Lower leg skin (tissue), 3 donors: ENCODE measurements around the gene AKT2.

Experiments used
- POLR2A ChIP-seq, 2 donors: fragments of 450-650 bp; IDR thresholded peaks; one replicate each; pipeline ENCODE4 v1.6.1; 2016 to 2017; ENCODE audit warnings: antibody characterized with exemption in 2 of 2, mild to moderate bottlenecking in 1 of 2, moderate library complexity in 1 of 2
- TF ChIP-seq, protein P1 (sequence below), 3 donors: fragments of 450-650 bp; IDR thresholded peaks; one replicate each; pipeline ENCODE4 v1.5.1; 2016; ENCODE audit warnings: antibody characterized with exemption in 3 of 3, mild to moderate bottlenecking in 3 of 3, moderate library complexity in 2 of 3

DNA sequence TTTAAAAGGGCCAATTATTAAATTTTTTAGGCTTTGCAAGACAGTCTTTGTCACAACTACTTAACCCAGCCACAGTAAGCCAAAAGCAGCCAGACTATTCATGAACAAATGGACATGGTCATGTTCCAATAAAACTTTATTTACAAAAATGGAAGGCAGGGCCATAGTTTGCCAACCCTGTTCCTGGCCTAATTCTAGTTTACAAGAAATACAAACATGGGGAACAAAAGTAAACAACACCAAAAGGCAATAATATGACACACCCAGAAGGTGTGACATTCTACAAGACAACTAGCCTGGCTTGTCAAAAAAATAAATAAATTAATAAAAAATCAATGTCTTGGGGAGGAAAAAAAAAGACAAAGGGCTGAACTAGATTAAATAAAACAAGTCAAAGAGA, 33.9 kb downstream of the AKT2 start:
- TF ChIP-seq, protein P1, sequence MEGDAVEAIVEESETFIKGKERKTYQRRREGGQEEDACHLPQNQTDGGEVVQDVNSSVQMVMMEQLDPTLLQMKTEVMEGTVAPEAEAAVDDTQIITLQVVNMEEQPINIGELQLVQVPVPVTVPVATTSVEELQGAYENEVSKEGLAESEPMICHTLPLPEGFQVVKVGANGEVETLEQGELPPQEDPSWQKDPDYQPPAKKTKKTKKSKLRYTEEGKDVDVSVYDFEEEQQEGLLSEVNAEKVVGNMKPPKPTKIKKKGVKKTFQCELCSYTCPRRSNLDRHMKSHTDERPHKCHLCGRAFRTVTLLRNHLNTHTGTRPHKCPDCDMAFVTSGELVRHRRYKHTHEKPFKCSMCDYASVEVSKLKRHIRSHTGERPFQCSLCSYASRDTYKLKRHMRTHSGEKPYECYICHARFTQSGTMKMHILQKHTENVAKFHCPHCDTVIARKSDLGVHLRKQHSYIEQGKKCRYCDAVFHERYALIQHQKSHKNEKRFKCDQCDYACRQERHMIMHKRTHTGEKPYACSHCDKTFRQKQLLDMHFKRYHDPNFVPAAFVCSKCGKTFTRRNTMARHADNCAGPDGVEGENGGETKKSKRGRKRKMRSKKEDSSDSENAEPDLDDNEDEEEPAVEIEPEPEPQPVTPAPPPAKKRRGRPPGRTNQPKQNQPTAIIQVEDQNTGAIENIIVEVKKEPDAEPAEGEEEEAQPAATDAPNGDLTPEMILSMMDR (IDR thresholded peaks at IDR 0.05): no peak
- TF ChIP-seq POLR2A (IDR thresholded peaks at IDR 0.05): no peak
